NCI-H1417 treated with DMSO at 0.1 percent for 48 hours (cell line): ENCODE data around the gene HMGCR.
"Not testable (repeated sequence)": the region's sequence is repeated elsewhere in the genome, so short reads cannot be mapped to it uniquely, and the experiment has no call there.

Experiments
- DNase-seq: peaks from one replicate; lab custom pipeline; 2025; lab: John Stamatoyannopoulos, UW

HMGCR gene

DNA sequence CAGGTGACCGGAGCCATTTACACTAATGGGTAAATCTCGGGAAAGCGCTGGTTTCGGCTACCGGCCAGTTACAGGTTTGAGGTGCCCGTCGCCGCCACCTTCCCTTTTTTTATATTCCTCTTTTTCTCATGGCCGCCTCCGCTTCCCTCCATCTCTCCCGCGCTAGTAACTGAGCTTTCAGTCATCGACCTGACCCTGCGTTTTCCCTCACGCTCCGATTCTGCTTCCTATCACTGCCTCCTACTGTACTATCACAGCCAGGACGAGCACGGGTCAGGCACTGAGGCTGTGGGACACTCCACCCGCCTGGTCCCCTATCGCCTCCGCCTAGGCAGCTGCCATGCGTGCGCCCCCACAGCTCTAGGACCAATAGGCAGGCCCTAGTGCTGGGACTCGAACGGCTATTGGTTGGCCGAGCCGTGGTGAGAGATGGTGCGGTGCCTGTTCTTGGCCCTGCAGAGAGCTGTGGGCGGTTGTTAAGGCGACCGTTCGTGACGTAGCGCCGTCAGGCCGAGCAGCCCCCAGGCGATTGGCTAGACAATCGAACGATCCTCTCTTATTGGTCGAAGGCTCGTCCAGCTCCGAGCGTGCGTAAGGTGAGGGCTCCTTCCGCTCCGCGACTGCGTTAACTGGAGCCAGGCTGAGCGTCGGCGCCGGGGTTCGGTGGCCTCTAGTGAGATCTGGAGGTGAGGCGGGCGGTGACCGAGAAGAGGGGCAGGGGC is at the start of gene HMGCR:
TSS of gene HMGCR (plus strand) at position 606 of the 722 bp plus-strand sequence. CDS start 5,386 bp downstream, outside the sequence.
- DNase-seq, result peak; percentile 92

DNA sequence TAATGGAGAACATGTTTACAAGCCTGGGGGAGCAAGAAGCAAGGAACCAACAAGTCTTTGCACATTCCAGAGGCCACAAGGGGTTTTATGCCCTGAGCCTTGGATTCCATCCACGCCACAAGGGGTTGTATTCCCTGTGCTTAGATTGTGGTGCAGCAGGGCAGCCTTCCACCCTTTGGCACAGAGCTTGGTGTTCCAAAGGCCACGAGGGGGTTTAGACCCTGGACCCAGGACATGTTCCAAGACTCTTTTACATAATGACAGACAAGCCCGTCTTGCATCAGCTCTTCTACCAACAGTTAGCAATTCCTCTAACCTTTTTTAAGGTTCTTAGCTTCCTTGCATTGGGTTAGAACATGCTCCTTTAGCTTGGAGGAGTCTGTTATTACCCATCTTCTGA is 45.2 kb upstream of the HMGCR start:
- not testable (repeated sequence) for DNase-seq

DNA sequence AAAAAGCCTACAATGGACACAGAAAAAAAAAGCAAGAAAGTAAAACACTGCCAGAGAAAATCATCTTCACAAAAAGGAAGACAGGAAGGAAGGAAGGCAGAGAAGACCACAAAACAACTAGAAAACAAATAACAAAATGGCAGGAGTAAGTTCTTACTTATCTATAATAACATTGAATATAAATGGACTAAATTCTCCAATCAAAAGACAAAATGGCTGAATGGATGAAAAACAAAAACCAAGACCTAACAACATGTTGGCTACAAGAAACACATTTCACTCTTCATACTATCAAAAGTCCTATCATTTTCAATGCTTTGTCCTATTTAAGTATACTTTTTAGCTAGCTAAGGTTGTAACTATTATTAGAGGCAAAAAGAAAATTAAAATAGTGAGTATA is 36.9 kb upstream of the HMGCR start:
- DNase-seq, result no peak

DNA sequence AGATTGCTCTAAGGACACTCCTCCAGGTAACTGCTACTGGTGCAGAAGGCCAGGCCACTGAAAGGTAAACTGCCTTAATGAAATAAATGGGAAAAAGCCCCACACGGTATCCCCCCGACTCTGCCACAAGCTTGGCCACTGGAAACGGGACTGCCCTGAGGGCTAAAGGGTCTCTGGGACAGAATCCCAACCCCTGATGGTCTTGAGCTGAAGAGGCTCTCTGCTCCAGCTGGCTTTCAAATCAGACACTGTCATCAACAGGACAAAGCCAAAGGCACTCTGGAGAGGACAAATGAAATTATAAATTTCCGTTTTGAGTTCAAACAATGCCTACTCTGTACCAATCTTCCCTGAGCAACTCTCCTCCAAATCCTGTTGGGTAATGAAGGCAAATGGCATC is 33.6 kb upstream of the HMGCR start:
- no peak for DNase-seq

DNA sequence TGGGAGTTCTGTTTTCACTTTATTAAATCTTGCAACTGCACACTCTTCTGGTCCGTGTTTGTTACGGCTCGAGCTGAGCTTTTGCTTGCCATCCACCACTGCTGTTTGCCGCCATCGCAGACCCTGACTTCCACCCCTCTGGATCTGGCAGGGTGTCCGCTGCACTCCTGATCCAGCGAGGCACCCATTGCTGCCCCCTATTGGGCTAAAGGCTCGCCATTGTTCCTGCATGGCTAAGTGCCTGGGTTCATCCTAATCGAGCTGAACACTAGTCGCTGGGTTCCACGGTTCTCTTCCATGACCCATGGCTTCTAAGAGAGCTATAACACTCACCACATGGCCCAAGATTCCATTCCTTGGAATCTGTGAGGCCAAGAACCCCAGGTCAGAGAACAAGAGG is 32.5 kb upstream of the HMGCR start:
- DNase-seq, result not testable (repeated sequence)

DNA sequence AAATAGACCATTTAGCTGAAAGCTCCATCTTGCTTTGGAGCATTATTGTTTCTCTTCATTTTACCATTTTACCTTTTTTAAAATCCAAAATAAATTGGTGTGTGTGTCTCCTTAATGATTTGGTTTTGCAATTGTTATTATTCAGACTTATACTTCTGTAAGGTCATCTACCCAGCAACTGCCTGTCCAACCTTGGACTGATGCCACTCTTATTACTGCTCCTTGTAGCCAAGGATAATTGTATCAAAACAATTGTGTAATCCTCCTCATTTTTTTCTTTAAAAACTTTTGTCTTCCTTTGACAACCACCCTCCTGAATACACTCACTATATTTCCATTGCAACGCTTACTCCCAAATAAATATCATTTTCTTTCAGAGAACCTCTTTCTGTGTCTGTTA is 30.3 kb upstream of the HMGCR start:
- DNase-seq, result no peak

DNA sequence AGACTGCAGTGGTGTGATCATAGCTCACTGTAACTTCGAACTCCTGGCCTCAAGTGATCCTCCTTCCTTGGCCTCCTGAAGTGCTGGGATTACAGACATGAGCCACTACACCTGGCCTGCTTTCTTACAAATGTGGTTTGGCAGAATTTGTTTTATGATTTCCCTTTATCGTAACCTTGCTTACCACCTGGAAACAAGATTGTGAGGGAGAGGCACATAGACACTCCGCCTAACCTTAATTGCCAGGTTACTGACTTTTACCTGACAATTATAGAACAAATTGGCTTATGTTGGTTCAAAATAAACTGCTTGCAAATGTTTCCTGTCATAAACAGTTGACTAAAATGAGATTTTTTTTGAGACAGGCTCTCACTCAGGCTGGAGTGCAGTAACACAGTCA is 26.8 kb upstream of the HMGCR start:
- no peak for DNase-seq

DNA sequence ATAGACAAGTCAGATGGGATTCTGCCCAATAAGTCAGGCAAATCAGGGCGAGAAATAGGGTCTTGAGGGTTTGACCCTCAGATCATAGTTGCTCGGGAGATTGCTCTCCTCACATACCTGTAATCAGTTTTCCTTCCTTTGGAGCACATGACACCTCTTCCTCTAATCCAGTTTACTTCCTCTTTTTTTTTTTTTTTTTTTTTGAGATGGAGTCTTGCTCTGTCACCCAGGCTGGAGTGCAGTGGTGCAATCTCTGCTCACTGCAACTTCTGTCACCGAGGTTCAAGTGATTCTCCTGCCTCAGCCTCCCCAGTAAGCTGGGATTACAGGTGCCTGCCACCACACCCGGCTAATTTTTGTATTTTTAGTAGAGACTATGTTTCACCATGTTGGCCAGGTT is 17.9 kb upstream of the HMGCR start:
- DNase-seq, result not testable (repeated sequence)

DNA sequence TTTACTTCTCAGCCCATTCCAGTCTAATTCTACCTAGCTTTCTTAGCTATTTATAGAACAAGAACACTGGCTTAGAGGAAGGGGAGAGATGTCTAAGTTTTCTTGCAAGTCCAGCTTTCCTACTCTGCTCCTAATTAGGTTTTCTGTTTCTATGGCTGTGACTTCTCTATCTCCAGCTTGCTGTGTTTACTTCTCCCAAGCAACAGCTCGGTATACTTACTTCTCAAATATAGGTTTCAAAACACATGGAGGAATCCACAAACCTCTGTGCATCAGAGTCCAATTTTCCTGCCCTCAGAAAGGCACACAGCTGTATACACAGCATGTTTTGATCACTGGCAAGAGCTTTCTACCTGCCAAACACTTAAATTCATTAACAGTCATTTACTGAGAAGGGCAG is 17.4 kb upstream of the HMGCR start:
- no peak for DNase-seq

DNA sequence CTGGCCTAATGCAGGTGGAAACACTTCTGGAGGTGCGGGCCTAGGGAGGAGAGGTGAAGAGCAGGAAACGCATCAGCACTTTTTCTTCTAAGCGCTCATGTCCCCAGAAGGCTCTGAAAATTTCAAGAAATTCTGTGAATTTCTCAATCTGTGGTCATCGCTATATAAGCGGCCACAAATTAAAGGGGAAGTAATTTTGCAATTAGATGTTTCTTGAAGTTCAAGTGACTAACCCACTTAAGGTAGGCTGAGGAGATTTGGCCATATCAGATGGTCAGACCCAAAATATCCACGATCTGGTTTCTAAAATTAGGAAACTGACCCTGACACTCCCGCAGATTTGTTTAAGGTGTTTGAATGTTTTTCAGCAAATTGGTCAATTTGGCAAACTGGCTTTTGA is 16.6 kb upstream of the HMGCR start:
- DNase-seq, result no peak

DNA sequence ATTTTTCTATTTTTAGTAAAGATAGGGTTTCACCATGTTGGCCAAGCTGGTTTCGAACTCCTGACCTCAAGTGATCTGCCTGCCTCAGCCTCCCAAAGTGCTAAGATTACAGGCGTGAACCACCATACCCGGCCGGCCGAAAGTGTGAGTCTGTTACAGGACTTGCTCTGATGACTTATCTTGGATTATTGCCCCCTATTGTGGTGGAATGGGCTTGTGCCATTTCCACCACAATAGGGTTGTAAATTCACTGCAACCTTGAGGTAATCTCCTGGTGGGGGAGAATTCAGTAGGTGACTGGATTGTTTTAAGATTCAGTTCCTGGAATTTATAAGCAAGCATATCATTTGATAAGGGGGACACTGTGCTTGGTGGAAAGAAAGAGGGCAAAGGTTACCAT is 15.0 kb upstream of the HMGCR start:
- no peak for DNase-seq

DNA sequence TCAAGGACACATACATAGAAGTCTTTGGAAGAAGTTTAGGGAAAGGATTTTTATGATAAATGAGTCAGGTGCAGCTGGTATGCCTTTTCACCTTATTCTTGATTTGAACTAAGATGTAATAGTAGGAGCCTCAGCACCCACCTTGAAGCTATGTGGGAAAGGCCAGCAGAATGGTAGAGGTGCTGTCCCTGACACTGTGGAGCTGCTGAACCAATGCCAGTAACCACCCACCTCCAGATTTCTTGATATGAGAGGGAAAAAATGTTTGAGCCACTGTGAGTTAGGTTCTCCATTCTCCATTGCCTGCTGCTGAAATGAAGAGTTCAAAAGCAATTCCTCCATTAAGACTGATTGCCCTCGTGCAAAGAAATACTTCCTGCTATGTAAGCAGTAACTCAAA is 12.2 kb upstream of the HMGCR start:
- no peak for DNase-seq

DNA sequence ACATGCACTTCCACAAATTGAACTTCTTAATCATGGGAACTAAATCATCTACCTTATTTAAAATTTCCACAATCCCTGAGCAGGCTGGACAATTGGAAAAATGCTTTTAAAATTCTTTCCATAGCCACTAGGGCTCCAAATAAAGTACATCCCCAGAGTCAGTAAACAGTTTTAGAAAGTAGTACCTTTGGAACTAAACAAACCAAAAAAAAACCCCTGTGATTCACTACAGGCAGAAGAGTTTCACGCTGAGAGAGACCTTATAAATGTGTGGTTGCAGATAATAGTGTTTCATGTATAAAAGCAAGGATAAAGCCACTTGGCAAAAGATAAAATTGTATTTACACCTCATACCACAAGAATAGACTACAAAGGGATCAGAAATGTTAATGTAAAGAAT is 11.8 kb upstream of the HMGCR start:
- no peak for DNase-seq

DNA sequence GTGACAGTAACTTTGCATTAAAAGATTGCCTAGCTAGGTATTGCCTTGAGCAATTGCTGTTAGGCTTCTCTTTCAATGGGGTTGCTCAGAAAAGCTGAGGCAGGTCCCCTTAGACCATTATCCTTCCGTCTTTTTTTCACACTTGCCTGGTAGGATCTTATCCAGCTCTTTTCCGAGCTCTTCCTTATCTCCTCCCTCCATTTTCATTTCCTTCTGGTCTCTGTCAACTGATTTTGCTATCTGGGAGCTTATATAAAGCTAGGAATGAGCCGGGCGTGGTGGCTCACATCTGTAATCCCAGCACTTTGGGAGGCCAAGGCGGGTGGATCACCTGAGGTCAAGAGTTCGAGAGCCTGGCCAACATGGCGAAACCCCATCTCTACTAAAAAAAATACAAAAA is 6.6 kb upstream of the HMGCR start:
- DNase-seq, result no peak

DNA sequence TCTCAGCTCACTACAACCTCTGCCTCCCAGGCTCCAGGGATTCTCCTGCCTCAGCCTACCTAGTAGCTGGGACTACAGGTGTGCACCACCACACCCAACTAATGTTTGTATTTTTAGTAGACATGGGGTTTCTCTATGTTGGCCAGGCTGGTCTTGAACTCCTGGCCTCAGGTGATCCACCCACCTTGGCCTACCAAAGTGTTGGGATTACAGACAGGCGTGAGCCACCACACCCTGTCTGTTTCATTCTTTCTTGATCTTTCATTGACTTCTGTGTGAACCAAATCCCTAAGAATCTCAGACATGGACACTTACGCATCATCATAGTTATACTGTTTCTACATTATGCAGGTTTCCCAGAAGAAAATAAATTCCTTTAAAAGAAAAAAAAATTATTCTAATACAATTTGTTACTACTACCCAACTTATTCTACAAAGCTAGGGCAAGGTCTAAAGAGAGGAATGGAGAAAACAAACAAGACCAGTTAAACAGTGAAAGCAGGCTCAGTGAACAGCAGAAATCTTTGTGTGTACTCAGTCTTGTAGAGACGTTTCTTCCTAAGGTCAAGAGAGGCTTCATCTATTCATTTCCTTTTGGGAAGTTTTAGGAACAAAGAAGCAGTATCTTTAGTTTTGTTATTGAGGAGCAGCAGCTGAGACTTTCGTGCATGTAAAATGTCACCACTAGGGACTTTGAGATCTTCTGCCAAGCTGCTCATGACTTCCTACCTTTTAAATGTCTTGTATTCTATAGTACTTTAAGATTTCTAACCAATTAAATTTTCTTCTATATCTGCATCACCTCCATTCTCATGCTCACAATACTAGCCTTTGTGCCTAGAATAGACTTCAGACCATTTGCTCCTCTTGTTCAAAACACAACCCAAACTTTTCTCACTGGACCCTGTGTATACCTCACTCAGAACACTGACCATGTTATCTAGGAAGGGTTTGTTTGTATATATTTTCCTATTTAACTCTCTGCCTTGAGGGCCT is 5.6 kb upstream of the HMGCR start:
- DNase-seq, result no peak

DNA sequence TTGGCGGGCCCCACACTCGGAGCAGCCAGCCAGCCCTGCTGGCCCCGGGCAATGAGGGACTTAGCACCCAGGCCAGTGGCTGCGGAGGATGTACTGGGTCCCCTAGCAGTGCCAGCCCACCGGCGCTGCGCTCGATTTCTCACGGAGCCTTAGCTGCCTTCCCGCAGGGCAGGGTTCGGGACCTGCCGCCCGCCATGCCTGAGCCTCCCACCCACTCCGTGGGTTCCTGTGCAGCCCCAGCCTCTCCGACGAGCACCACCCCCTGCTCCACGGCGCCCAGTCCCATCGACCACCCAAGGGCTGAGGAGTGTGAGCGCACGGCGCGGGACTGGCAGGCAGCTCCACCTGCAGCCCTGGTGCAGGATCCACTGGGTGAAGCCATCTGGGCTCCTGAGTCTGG is 3.3 kb upstream of the HMGCR start:
- not testable (repeated sequence) for DNase-seq

DNA sequence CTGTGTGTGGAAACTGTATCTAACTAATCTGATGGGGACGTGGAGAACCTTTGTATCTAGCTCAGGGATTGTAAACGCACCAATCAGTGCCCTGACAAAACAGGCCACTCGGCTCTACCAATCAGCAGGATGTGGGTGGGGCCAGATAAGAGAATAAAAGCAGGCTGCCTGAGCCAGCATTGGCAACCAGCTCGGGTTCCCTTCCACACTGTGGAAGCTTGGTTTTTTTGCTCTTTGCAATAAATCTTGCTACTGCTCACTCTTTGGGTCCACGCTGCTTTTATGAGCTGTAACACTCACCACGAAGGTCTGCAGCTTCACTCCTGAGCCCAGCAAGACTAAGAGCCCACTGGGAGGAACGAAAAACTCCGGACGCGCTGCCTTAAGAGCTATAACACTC is 2.6 kb upstream of the HMGCR start:
- DNase-seq, result not testable (repeated sequence)

DNA sequence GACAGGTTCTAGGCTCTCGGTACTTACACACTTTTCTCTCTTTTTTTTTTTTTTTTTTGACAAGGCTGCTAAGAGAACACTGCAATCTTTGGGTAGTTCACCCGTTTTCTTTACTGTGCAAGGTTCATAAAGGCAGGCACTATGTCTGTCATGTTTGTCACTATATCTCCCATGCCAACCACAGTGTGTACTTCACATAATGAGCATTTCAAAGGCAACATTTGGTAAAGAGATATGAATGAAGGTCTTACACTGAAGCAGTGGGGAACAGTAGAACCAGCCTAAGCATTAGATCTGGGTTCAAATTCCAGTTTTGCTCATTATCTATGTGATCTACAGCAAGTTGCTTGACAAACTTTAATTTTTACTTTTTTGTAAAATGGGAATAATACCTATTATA is 1.5 kb upstream of the HMGCR start:
- DNase-seq, result no peak

DNA sequence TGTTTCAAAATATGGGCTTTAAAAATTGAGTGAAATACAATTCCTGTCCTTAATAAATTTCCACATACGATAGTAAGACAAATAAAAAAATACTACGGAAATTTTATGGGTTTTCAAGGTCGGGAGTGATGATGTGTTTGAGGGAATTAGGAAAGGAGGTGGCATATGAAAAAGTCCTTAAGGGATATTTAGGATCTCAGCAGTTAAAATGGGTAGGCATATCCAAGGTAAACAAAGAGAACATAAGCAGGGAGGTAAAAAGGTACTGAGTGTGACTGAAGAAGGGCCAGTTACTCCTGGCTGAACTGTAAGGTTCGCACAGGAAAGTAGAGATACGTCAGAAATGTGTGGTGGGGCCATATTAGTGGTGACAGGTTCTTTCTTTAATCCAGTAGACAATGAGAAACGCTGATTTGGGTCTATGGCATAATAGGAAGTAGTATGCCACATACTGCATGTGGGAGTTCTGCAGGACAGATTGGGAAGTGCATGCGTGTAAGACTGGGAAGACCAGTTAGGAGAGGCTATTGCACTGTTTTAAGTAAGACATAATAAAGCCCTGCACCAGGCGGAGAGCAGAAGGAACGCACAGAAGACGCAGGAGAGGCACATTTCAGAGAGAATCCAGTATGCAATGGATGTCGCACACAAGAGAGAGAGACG is 937 bp upstream of the HMGCR start:
- DNase-seq, result no peak

DNA sequence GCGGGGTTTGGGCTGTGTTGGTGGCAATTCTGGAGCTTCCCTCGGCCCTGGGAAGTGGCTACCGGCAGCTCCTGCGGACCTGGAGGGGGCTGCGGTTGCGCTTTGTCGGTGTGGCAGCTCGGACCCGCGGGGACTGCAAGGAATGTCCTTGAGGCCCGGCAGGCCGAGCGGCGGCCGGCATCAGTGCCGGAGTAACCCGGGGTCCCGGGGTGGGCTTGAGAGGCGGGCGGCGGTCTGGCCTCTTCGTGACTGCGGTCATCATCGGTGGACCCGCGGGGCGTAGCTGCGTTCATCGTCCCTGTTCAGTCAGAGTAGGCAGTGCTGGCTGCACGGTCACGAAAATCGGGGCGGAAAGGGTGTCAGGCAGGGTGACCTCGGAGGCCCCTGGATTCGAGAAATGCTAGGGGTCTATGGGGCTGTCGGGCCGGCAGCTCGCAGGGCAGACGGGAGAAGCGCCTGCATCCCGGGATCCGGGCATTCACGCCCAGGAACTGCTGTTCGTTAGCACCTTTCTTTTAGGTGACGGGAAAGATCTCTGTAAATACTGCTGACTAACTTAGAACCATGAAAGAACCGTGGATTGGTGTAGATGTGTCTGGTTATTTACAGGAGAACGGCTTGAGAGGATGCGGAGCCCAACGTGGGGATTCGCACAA is 474 bp downstream of the HMGCR start:
- no peak for DNase-seq

DNA sequence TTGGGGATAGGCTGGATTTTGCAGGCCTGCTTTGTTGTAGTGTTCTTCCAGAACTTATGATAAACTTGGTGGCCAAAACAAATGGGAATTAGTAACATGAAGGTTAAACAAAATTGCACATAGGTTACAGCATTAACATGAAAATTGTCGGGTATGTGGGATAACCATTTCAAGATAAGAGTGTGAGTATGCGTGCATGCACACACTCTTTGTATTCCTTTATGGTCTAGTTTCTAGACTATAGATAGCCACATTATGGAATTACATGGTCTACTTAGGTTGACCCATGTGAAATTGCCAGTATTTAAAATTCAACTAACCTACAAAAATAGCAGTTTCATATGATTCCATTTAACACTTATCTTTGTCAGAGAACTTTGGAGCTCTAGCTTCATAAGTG is 1.4 kb downstream of the HMGCR start:
- no peak for DNase-seq
